Immature natural killer cell (primary cell): Measurements from ENCODE around the gene PTEN. TPM values are rescaled to one million over a fixed set of nuclear protein-coding genes. Genes with fewer than 3 reads are reported as not detected.
"Not testable (repeated sequence)": the region's sequence is repeated elsewhere in the genome, so short reads cannot be mapped to it uniquely, and the experiment has no call there.

Source experiments
- DNase-seq, 3 donors: peaks; one replicate each; pipeline ENCODE4 v3.0.0; 2022; ENCODE audit warnings: mixed read lengths in 1 of 3
- H3K27ac Mint-ChIP-seq, 6 donors: one replicate each; pipeline ENCODE4 v1.8.0; 2020; ENCODE audit warnings: mixed read lengths in 6 of 6, mild to moderate bottlenecking in 5 of 6, inconsistent platforms in 4 of 6, moderate library complexity in 3 of 6
- H3K27me3 Mint-ChIP-seq, 3 donors: one replicate each; pipeline ENCODE4 v1.8.0; 2020 to 2021; ENCODE audit warnings: low read depth in 3 of 3, mild to moderate bottlenecking in 3 of 3, mixed read lengths in 3 of 3, moderate library complexity in 3 of 3, inconsistent platforms in 1 of 3
- H3K36me3 Mint-ChIP-seq, 3 donors: one replicate each; pipeline ENCODE4 v1.8.0; 2020; ENCODE audit warnings: mixed read lengths in 3 of 3, inconsistent platforms in 2 of 3, mild to moderate bottlenecking in 2 of 3
- H3K4me1 Mint-ChIP-seq, 2 donors: one replicate each; pipeline ENCODE4 v1.8.0; 2020; ENCODE audit warnings: inconsistent platforms in 2 of 2, mild to moderate bottlenecking in 2 of 2, mixed read lengths in 2 of 2, moderate library complexity in 1 of 2
- H3K4me3 Mint-ChIP-seq, 5 donors: one replicate each; pipeline ENCODE4 v1.8.0; 2020; ENCODE audit warnings: mild to moderate bottlenecking in 5 of 5, mixed read lengths in 5 of 5, inconsistent platforms in 3 of 5, moderate library complexity in 3 of 5
- H3K9me3 Mint-ChIP-seq, 6 donors: one replicate each; pipeline ENCODE4 v1.8.0; 2020; ENCODE audit warnings: mild to moderate bottlenecking in 6 of 6, mixed read lengths in 6 of 6, inconsistent platforms in 4 of 6, moderate library complexity in 3 of 6
- polyA plus RNA-seq, 3 donors: library from polyadenylated mRNA; unstranded; fragments of 300-500 nt; fragmentation: Illumina TruSeq; gene quantifications; one replicate each; pipeline ENCODE4 v1.2.3, GENCODE V29; 2021

Gene PTEN
- polyA plus RNA-seq, 3 donors from 2014 or later = 18.0 to 33.5 (median 30.6) TPM

DNA sequence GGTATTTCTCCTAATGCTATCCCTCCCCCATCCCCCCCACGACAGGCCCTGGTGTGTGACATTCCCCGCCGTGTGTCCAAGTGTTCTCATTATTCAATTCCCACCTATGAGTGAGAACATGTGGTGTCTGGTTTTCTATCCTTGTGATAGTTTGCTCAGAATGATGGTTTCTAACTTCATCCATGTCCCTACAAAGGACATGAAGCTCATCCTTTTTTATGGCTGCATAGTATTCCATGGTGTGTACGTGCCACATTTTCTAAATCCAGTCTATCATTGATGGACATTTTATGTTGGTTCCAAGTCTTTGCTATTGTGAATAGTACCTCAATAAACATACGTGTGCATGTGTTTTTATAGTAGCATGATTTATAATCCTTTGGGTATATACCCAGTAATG lies 8.2 kb upstream of the PTEN start:
- not testable (repeated sequence) for DNase-seq, H3K27me3 Mint-ChIP-seq, H3K9me3 Mint-ChIP-seq, H3K36me3 Mint-ChIP-seq, H3K4me3 Mint-ChIP-seq
- Mint-ChIP-seq H3K4me1 (peaks cover 10 to 19% of the 10 kb centered on the region in 2 donors), H3K27ac (peak overlapping the region in 3 of 6 donors; percentile 36 to 75 (median 58))

DNA sequence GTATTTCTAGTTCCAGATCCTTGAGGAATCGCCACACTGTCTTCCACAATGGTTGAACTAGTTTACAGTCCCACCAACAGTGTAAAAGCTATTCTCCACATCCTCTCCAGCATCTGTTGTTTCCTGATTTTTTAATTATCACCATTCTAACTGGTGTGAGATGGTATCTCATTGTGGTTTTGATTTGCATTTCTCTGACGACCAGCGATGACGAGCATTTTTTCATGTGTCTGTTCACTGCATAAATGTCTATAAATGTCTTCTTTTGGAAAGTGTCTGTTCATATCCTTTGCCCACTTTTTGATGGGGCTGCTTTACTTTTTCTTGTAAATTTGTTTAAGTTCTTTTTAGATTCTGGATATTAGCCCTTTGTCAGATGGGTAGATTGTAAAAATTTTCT lies 7.8 kb upstream of the PTEN start:
- H3K36me3 Mint-ChIP-seq, H3K4me3 Mint-ChIP-seq: not testable (repeated sequence)

DNA sequence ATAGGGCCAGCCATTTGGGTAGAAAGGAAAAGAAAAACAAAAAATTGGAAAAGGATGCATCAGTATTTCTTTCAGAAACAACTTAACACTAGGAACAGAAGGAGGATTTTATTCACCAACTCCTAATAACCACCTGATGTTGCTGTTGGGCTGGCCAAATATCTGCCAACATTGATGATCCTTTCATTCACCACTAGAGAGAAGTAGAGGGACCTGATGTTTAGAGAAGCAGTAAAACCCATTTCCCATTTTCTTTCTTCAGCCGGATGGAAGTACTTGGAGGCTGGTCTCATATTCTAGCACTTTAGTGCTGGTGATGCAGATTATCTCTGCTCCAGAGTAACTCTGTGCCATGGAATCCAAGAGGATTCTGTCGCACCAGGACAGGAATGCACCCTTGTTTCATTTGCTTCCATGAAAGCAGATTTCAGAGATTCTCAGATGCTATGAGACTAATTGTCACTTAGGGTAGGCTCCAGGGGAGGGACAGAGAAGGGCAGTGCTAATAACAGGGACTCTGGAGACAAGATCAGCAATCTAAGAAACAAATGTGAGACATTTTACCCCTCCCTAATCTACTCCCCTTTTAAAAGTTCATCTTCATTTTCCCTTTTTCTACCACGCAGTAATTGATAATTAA lies 3.1 kb upstream of the PTEN start:
- Mint-ChIP-seq H3K4me3 (peak overlapping the region; percentile 31 to 53 (median 40)), H3K4me1 (peaks cover 34 to 38% of the 10 kb centered on the region in 2 donors), H3K9me3 (no peaks in the 10 kb centered on the region), H3K36me3 (peaks cover 0 to 4% (median 0%) of the 10 kb centered on the region in 3 donors), H3K27ac (peak overlapping the region; percentile 13 to 85 (median 61)), H3K27me3 (peaks cover 18 to 36% (median 33%) of the 10 kb centered on the region in 3 donors)
- peak; percentile 35 to 45 (median 42) for DNase-seq

More for the DNA sequence above, 7.8 kb upstream of the PTEN start:
- Mint-ChIP-seq H3K27ac (peak overlapping the region in 4 of 6 donors; percentile 26 to 75 (median 47)), H3K4me1 (peaks cover 13 to 22% of the 10 kb centered on the region in 2 donors)
- H3K27me3 Mint-ChIP-seq, H3K9me3 Mint-ChIP-seq: not testable (repeated sequence)
- peak; percentile 42 to 48 (median 46) for DNase-seq

DNA sequence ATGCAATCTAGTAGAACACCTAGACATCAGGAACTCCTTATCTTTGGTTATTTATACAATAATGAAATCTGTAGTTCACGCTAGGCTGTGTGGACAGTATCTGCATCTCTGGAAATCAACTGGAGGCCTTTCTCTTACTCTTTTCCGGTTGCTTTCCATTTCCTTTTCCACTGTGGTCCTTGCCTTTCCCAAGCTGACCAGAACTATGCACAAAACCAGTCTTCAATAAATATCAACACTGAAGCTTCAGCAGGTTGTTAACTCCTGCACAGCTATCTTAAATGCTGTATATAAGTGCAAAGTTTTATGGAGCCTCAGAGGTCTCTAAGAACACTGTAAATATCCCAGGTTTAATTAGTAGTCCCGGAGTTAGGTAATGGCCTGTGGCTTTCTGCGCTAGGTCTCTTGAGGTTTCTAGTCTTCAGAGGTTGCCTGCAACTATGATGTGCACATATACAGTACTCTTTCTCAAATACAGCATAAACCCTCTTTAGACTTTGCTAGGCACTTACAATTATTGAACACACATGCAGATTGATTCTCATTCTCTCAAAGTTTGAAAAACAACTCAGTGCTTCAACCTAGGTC lies 2.5 kb upstream of the PTEN start:
- Mint-ChIP-seq H3K36me3 (peaks cover 0 to 4% (median 0%) of the 10 kb centered on the region in 3 donors), H3K27me3 (peaks cover 18 to 36% (median 29%) of the 10 kb centered on the region in 3 donors), H3K4me3 (peak overlapping the region; percentile 96 to 100 (median 98)), H3K9me3 (no peaks in the 10 kb centered on the region), H3K4me1 (peaks cover 35 to 38% of the 10 kb centered on the region in 2 donors), H3K27ac (peak overlapping the region; percentile 87 to 96 (median 94))
- no peak for DNase-seq

DNA sequence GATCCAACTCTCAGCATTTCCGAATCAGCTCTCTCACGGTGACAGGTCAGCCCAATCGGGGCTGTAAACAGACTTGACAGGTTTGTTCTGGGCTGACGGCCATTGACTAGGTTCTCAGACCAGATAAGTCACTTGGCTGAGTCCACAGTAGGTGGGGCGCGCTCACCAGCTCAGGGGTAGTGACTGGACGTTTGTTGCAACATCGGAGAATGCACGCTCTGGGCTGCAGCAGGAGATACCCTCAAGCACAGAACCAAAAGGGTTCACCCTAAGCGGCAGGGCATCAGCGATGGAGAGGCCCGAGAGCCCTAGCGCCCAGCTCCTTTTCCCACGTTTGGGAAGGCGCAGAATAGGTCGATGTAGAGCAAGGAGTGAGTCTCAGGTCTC lies 1.9 kb upstream of the PTEN start:
- Mint-ChIP-seq H3K4me3 (peak overlapping the region; percentile 96 to 100 (median 98)), H3K36me3 (peaks cover 0 to 4% (median 0%) of the 10 kb centered on the region in 3 donors), H3K27me3 (peaks cover 18 to 36% (median 29%) of the 10 kb centered on the region in 3 donors), H3K4me1 (peaks cover 41 to 44% of the 10 kb centered on the region in 2 donors), H3K9me3 (no peaks in the 10 kb centered on the region), H3K27ac (peak overlapping the region; percentile 87 to 96 (median 94))
- no peak for DNase-seq

DNA sequence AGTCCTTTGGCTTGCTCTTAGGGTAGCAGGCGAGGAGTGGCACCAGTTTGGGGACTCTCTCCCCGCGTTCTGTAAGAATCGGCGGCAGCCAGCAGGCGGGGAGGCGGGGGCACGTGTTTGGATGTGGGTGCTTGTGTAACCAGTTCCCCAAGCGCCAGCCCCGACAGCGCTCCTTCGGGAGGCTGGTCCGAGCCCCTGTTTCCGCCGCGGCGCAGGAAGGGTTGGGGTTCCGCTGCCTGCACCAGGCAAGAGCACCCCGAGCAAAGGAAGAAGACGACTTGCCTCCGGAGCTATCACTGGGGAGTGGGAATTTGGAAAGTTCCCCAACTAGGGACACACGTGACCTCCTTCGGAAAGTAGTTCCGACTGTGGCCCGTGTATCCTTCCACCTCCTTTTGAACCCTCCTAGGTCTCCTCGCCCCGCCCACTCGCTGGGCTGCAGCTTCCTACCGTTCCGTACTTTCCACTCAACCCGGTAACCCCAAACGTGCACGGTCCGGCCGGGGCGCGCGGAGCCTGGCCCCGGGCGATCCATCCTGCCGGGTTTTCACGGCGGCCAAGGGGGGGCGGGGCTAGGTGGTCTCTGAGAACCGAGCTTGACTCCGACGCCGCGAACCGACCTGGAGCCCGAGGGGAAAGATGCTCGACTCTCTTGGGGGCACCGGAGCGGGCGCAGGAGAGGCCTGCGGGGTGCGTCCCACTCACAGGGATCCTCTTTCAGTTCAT lies 1.3 kb upstream of the PTEN start:
- Mint-ChIP-seq H3K36me3 (peaks cover 0 to 4% (median 0%) of the 10 kb centered on the region in 3 donors), H3K4me3 (peak overlapping the region; percentile 96 to 100 (median 98)), H3K4me1 (peaks cover 46 to 49% of the 10 kb centered on the region in 2 donors)

DNA sequence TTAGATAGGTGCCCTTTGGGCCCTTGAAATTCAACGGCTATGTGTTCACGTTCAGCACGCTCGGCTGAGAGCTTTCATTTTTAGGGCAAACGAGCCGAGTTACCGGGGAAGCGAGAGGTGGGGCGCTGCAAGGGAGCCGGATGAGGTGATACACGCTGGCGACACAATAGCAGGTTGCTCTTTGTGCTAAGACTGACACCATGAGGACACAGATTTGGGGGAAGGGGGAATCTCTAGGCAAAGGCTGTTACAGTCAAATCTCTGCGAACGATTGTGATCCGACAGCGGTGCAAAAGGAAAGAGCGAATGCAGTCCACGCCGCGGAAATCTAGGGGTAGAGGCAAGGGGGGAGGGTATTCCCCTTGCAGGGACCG lies 759 bp upstream of the PTEN start:
- Mint-ChIP-seq H3K4me1 (peaks cover 50 to 55% of the 10 kb centered on the region in 2 donors), H3K27me3 (peaks cover 18 to 36% (median 29%) of the 10 kb centered on the region in 3 donors)
- no peak for DNase-seq

More for the DNA sequence above, 1.3 kb upstream of the PTEN start:
- peak; percentile 89 to 92 (median 91) for DNase-seq
- H3K27ac Mint-ChIP-seq = peak overlapping the region; percentile 87 to 96 (median 94)
- H3K9me3 Mint-ChIP-seq = no peaks in the 10 kb centered on the region
- H3K27me3 Mint-ChIP-seq = peaks cover 18 to 36% (median 29%) of the 10 kb centered on the region in 3 donors

DNA sequence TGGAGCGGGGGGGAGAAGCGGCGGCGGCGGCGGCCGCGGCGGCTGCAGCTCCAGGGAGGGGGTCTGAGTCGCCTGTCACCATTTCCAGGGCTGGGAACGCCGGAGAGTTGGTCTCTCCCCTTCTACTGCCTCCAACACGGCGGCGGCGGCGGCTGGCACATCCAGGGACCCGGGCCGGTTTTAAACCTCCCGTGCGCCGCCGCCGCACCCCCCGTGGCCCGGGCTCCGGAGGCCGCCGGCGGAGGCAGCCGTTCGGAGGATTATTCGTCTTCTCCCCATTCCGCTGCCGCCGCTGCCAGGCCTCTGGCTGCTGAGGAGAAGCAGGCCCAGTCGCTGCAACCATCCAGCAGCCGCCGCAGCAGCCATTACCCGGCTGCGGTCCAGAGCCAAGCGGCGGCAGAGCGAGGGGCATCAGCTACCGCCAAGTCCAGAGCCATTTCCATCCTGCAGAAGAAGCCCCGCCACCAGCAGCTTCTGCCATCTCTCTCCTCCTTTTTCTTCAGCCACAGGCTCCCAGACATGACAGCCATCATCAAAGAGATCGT lies 598 bp downstream of the PTEN start:
- H3K27me3 Mint-ChIP-seq = peaks cover 18 to 34% (median 29%) of the 10 kb centered on the region in 3 donors
- not testable (repeated sequence) for H3K36me3 Mint-ChIP-seq

More for the DNA sequence above, 759 bp upstream of the PTEN start:
- Mint-ChIP-seq H3K4me3 (peak overlapping the region; percentile 96 to 100 (median 98)), H3K36me3 (peaks cover 0 to 4% (median 0%) of the 10 kb centered on the region in 3 donors), H3K27ac (peak overlapping the region; percentile 87 to 96 (median 94)), H3K9me3 (no peaks in the 10 kb centered on the region)

DNA sequence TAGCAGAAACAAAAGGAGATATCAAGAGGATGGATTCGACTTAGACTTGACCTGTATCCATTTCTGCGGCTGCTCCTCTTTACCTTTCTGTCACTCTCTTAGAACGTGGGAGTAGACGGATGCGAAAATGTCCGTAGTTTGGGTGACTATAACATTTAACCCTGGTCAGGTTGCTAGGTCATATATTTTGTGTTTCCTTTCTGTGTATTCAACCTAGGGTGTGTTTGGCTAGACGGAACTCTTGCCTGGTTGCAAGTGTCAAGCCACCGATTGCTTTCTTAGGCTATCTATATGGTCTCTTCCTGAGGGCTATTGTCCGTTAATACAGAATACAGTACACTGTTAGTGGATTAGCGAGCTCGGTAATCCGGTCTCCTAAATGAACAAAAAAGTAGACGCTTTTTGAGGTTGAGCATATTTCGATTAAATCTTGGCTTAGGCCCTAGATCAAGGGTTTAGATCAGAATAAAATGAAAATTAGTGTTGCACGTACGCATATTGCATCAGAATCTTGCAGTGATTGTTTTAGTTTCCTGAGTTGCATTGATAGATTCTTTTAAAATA lies 1.2 kb downstream of the PTEN start:
- Mint-ChIP-seq H3K27ac (peak overlapping the region; percentile 93 to 97 (median 94)), H3K4me1 (peaks cover 66 to 74% of the 10 kb centered on the region in 2 donors), H3K4me3 (peak overlapping the region; percentile 95 to 100 (median 97)), H3K36me3 (peaks cover 0 to 4% (median 0%) of the 10 kb centered on the region in 3 donors), H3K9me3 (no peaks in the 10 kb centered on the region), H3K27me3 (peaks cover 18 to 34% (median 29%) of the 10 kb centered on the region in 3 donors)
- DNase-seq = peak; percentile 18 to 37 (median 37)

More for the DNA sequence above, 598 bp downstream of the PTEN start:
- peak overlapping the region; percentile 95 to 100 (median 97) for H3K4me3 Mint-ChIP-seq
- peaks cover 62 to 68% of the 10 kb centered on the region in 2 donors for H3K4me1 Mint-ChIP-seq
- peak overlapping the region; percentile 93 to 97 (median 94) for H3K27ac Mint-ChIP-seq
- DNase-seq = peak; percentile 35 to 48 (median 47)
- H3K9me3 Mint-ChIP-seq = not testable (repeated sequence)

DNA sequence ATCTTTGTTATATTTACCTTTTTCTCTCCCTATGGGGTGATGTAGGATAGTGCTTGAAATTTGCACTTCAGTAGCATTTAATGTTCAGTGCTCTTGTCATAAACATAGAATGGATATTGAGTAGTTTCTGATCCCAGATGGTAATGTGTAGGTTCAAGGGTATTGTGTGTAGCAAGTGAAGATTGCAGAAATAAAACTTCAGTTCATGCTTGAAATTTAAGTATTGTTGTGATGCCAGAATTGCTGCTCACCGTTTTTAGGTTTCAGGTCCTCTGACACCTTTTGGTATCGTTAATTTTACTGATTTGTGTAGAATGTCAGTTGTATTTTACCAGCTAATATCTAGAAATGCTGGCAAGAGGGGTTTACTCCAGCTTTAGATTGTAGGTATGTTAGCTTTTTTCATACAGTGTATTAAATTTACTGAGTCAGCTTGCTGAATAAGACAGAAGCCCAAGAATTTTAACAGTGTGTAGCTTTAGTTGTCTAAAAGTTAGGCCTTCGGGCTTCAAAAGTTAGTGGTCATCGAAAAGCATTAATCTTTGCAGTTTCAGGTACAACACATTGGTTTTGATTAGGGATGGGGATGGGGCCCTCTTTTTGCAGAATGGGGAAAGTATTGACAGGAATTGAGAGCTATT lies 1.9 kb downstream of the PTEN start:
- Mint-ChIP-seq H3K4me1 (peaks cover 69 to 77% of the 10 kb centered on the region in 2 donors), H3K36me3 (peaks cover 0 to 4% (median 0%) of the 10 kb centered on the region in 3 donors), H3K4me3 (peak overlapping the region; percentile 95 to 100 (median 97)), H3K9me3 (no peaks in the 10 kb centered on the region), H3K27me3 (peaks cover 18 to 32% (median 29%) of the 10 kb centered on the region in 3 donors), H3K27ac (peak overlapping the region; percentile 93 to 97 (median 94))
- no peak for DNase-seq

DNA sequence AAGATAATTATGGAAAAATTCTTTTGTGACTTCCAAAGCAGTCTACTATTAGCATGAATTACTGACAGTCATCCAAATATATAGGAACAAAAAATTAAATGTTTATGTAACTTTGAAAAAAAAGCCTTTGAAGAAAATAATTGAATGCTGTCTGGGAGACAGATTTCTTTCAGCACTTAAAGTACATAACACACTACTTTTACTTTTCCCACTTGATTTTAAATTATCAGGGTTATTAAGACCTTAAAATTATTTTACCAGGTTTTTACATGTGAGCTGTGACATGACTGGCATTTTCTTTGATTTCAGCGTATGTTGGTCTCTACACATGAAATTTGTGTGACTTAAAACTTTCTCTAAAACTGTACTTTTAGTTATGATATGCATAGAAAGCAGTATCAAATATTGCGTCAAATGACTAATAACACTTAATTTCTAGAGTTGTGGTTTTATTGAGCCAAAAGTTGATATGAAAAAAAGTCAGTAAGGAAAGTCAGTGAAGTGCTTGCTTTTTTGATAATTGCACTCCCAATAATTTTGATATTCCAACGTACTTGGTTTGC lies 3.1 kb downstream of the PTEN start:
- Mint-ChIP-seq H3K9me3 (no peaks in the 10 kb centered on the region), H3K4me1 (peaks cover 69 to 77% of the 10 kb centered on the region in 2 donors), H3K27ac (peak overlapping the region in 5 of 6 donors; percentile 2 to 94 (median 74)), H3K36me3 (peaks cover 0 to 4% (median 0%) of the 10 kb centered on the region in 3 donors), H3K27me3 (peaks cover 18 to 29% (median 26%) of the 10 kb centered on the region in 3 donors), H3K4me3 (peak overlapping the region; percentile 95 to 100 (median 97))
- no peak for DNase-seq

DNA sequence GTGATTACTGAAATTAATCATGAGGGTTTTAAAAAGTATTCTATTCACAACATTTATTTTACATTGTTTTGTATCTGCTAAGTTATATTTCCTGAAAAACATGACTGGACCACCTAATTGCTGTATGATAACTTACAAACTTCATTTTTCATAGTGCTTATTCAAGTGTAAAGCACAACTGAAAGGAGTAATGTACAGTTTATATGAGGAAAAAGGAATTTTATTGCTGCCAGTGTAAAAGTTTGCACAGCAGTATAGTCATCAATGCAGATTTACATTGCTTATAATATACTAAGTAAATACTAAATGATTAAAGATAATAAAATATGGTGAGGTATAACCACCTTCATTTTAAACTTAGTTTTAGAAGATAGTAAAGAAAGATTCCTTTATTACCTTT lies 4.0 kb downstream of the PTEN start:
- peak overlapping the region in 2 of 6 donors; percentile 60 to 94 for H3K27ac Mint-ChIP-seq
- peaks cover 11 to 19% (median 17%) of the 10 kb centered on the region in 3 donors for H3K27me3 Mint-ChIP-seq
- H3K4me1 Mint-ChIP-seq = peaks cover 65 to 81% of the 10 kb centered on the region in 2 donors
- H3K36me3 Mint-ChIP-seq = peaks cover 0 to 4% (median 0%) of the 10 kb centered on the region in 3 donors
- DNase-seq = no peak
- peak overlapping the region; percentile 95 to 100 (median 97) for H3K4me3 Mint-ChIP-seq
- H3K9me3 Mint-ChIP-seq = no peaks in the 10 kb centered on the region
